Right atrium auricular region (tissue), 2 donors: Measurements from ENCODE around the gene PTPN11. TPM values are rescaled to one million over a fixed set of nuclear protein-coding genes. Genes with fewer than 3 reads are reported as not detected.

Source experiments
- DNase-seq: peaks from one replicate; pipeline ENCODE4 v3.0.0-alpha.2; 2019; ENCODE audit warnings: low spot score
- H3K27ac ChIP-seq, 2 donors: fragments of 200-600 bp; sonication (generic); 1 replicate in 1 of 2; 2 replicates in 1 of 2; pipeline ENCODE4 v1.5.1; 2016 to 2019
- H3K27me3 ChIP-seq, 2 donors: fragments of 200-600 bp; sonication (generic); one replicate each; pipeline versions ENCODE4 v1.5.1 to v1.6.0; 2017 to 2019
- H3K36me3 ChIP-seq: fragments of 200-600 bp; sonication (generic); one replicate; pipeline ENCODE4 v1.5.1; 2016
- H3K4me1 ChIP-seq, 2 donors: fragments of 200-600 bp; sonication (generic); one replicate each; pipeline versions ENCODE4 v1.5.1 to v1.6.0; 2017 to 2019
- H3K4me3 ChIP-seq, 2 donors: fragments of 200-600 bp; sonication (generic); 1 replicate in 1 of 2; 2 replicates in 1 of 2; pipeline ENCODE4 v1.5.1; 2017 to 2019; ENCODE audit warnings: mild to moderate bottlenecking in 1 of 2, moderate library complexity in 1 of 2
- H3K9me3 ChIP-seq, 2 donors: fragments of 200-600 bp; sonication (generic); one replicate each; pipeline ENCODE4 v1.5.1; 2019
- total RNA-seq, 2 donors: library from RNA; depleted of rRNA; stranded (reverse); fragments of >200 nt; gene quantifications; one replicate each; pipeline ENCODE4 v1.1.0, GENCODE V29; 2016
- TF ChIP-seq, protein P1 (sequence below), 2 donors: fragments of 200-600 bp; sonication (generic); IDR thresholded peaks; one replicate each; pipeline ENCODE4 v1.5.1; 2019; ENCODE audit warnings: antibody characterized with exemption in 2 of 2

Gene PTPN11
- total RNA-seq, 2 donors from 2014 or later, result 70.8 to 97.9 TPM

DNA sequence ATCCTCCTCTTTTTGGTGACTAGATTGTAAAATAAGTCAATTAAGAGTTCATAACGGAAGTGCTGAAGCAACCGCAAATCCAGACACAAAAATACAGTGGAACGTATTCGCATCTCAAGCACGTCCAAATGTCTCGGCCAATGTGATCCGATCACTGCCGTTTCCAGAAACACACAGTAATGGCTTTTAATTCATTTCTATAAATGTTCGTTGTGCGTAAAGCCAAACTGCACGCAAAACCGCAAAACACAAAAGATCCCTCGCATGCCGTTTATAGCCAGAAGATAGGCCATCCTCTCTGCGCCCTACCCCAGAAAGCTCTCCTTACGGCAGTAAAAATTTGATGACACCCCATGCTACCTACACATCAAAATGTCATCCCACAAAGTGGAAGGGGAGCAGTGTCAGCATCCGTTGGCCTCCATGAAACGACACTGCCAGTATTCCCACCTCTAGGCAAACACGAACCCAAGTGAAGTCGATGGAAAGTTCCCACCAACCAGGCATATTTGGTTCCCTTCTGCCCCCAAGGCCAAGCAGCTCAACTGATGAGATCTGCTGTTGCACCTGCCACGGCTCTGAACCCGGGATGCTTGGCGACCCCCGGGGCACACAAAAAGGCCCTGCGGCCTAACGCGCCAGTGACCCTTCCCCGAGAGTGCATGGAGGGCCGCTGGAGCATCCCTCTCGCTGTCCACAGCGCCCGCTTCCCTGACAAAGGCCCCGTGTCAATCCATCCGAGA lies 37.9 kb upstream of the PTPN11 start:
- Histone ChIP-seq H3K4me3 (peak overlapping the region; percentile 73 to 97), H3K27me3 (no peaks in the 10 kb centered on the region), H3K27ac (peak overlapping the region in 1 of 2 donors; percentile 81), H3K9me3 (no peaks in the 10 kb centered on the region), H3K36me3 (no peaks in the 10 kb centered on the region), H3K4me1 (peaks cover 0 to 20% of the 10 kb centered on the region in 2 donors)
- DNase-seq, result peak; percentile 44
- TF ChIP-seq, protein P1, sequence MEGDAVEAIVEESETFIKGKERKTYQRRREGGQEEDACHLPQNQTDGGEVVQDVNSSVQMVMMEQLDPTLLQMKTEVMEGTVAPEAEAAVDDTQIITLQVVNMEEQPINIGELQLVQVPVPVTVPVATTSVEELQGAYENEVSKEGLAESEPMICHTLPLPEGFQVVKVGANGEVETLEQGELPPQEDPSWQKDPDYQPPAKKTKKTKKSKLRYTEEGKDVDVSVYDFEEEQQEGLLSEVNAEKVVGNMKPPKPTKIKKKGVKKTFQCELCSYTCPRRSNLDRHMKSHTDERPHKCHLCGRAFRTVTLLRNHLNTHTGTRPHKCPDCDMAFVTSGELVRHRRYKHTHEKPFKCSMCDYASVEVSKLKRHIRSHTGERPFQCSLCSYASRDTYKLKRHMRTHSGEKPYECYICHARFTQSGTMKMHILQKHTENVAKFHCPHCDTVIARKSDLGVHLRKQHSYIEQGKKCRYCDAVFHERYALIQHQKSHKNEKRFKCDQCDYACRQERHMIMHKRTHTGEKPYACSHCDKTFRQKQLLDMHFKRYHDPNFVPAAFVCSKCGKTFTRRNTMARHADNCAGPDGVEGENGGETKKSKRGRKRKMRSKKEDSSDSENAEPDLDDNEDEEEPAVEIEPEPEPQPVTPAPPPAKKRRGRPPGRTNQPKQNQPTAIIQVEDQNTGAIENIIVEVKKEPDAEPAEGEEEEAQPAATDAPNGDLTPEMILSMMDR (IDR thresholded peaks at IDR 0.05), result no peak

DNA sequence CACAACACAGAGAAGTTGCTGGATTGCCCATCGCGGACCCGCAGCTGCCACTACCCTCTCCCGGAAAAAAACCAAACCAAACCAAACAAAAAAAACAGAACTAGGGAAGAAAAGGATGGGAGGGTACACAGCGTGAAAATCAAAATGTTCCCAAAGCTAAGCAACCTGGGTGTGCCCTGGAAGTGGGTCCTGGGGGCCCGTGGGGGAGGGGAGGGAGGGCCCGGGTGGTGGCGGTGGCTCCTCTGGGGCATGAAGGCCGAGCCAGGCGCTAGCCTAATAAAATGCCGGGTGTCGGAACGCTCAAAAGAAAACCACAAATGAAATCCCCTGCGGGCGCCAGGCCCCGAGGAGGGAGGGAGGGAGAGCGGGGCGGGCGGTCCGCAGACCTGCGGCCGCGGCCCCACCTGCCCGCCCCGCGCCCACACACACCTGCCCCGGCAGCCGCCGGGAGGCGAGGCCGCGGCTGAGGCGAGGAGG lies 37.3 kb upstream of the PTPN11 start:
- Histone ChIP-seq H3K27ac (peak overlapping the region; percentile 74 to 81), H3K9me3 (no peaks in the 10 kb centered on the region), H3K27me3 (no peaks in the 10 kb centered on the region), H3K4me3 (peak overlapping the region; percentile 73 to 97), H3K4me1 (peaks cover 0 to 20% of the 10 kb centered on the region in 2 donors), H3K36me3 (no peaks in the 10 kb centered on the region)
- TF ChIP-seq, protein P1 (IDR thresholded peaks at IDR 0.05), result no peak
- DNase-seq, result peak; percentile 47

DNA sequence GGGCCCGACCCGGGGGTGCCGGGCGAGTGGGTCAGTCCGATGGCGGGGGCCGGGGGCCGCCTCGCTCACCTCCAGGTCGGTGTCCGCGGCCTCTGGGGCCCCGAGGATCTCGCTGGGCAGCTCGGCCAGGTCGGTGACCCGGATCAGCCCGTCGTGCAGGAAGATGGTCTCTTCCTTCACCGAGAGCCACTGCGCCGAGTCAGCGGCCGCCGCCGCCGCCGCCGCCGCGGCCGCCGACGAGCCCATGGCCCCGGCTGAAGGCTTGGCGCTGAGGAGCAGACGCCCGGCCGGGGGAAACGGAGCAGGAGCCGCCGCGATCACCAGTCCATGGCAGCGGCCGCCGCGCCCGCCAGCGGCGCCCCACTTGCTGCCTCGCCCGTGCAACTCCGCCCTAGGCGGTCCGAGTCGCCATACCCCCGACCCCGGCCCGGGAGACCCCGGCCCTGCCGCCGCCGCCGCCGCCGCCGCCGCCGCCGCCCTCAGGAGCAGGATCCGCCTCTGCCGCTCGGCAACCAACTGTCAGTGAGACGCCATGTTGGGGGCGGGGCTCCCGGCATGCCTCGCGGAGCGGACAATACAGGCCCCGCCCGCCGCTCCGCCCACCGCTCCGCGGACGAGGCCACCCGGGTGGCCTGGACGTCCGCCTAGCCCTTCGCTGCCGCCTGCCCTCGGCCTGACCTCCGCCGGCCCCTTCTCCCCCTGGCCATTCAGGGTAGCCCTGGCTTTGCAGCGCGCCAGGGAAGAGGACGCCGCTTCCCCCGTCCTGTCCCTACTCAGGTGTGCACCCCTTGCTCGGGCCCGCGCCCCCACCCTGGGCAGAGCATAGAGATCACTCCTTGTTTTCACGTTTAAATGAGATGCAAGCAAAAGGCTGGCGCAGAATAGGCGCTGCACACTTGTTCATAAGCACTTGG lies 36.6 kb upstream of the PTPN11 start, which contains the start of gene HECTD4:
Gene HECTD4 (minus strand): TSS at position 549 of the 914 bp plus-strand sequence. CDS start 303 bp downstream, at position 246.
- TF ChIP-seq, protein P1 (IDR thresholded peaks at IDR 0.05), result no peak
- no peaks in the 10 kb centered on the region for H3K36me3 ChIP-seq
- peak; percentile 92 for DNase-seq

DNA sequence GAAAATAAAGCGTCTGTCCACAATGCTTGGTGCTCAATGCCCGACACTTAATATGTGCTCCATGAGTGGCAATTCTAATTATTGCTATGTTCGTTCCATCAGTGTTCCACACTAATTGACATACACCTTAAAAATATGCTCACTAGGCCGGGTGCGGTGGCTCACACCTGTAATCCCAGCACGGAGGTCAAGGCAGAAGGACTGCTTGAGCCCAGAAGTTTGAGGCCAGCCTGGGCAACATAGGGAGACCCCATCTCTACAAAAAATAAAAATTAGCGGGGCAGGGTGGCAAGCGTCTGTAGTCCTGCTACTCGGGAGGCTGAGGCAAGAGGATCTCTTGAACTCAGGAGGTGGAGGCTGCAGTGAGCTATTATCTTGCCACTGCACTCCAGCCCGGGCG lies 35.9 kb upstream of the PTPN11 start:
- Histone ChIP-seq H3K4me3 (peak overlapping the region; percentile 73 to 97), H3K9me3 (no peaks in the 10 kb centered on the region), H3K36me3 (no peaks in the 10 kb centered on the region), H3K4me1 (peaks cover 0 to 20% of the 10 kb centered on the region in 2 donors), H3K27ac (peak overlapping the region in 1 of 2 donors; percentile 74), H3K27me3 (no peaks in the 10 kb centered on the region)
- DNase-seq, result peak; percentile 28
- TF ChIP-seq, protein P1 (IDR thresholded peaks at IDR 0.05), result no peak

More for the DNA sequence above, 36.6 kb upstream of the PTPN11 start, which contains the start of gene HECTD4:
- H3K9me3 ChIP-seq, result no peaks in the 10 kb centered on the region
- peak within 1 kb of the TSS; percentile 74 to 81 for H3K27ac ChIP-seq
- peak within 1 kb of the TSS; percentile 73 to 97 for H3K4me3 ChIP-seq
- peaks cover 0 to 20% of the 10 kb centered on the region in 2 donors for H3K4me1 ChIP-seq
- H3K27me3 ChIP-seq, result no peaks in the 10 kb centered on the region

GRCh38 chr12:112386726-112387125 lies 32.0 kb upstream of the PTPN11 start:
- H3K27ac ChIP-seq, result peak overlapping the region in 1 of 2 donors; percentile 30
- no peaks in the 10 kb centered on the region for H3K27me3 ChIP-seq
- H3K4me3 ChIP-seq, result no peak overlapping the region
- peak; percentile 59 for DNase-seq
- H3K36me3 ChIP-seq, result no peaks in the 10 kb centered on the region
- peaks cover 0 to 5% of the 10 kb centered on the region in 2 donors for H3K4me1 ChIP-seq
- TF ChIP-seq, protein P1 (IDR thresholded peaks at IDR 0.05), result no peak
- H3K9me3 ChIP-seq, result no peaks in the 10 kb centered on the region
